Vagina (tissue), 2 donors: ENCODE data around the gene PPIF.

ENCODE experiments used
- POLR2A ChIP-seq, 2 donors: fragments of 450-650 bp; IDR thresholded peaks; one replicate each; pipeline ENCODE4 v1.6.1; 2017; ENCODE audit warnings: antibody characterized with exemption in 2 of 2, mild to moderate bottlenecking in 2 of 2, moderate library complexity in 2 of 2
- TF ChIP-seq, protein P1 (sequence below), 3 experiments: fragments of 450-650 bp in 2 of 3; fragments of 200-600 bp in 1 of 3; sonication (generic) in 1 of 3; IDR thresholded peaks; one replicate each; pipeline ENCODE4 v1.5.1; 2017 to 2019; ENCODE audit warnings: antibody characterized with exemption in 3 of 3, mild to moderate bottlenecking in 2 of 3, moderate library complexity in 2 of 3

DNA sequence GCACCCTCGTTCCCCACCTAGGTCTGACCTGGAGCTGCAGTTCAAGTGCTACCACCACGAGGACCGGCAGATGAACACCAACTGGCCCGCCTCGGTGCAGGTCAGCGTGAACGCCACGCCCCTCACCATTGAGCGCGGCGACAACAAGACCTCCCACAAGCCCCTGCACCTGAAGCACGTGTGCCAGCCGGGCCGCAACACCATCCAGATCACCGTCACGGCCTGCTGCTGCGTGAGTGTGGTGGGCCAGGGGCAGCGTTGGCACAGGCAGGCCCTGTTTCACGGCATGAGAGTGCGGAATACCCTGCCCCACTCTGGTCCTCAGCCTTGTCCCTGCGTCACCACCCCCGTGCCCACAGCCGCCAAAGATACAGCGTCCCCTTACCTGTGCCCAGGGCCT is 46.6 kb upstream of the PPIF start:
- TF ChIP-seq, protein P1, sequence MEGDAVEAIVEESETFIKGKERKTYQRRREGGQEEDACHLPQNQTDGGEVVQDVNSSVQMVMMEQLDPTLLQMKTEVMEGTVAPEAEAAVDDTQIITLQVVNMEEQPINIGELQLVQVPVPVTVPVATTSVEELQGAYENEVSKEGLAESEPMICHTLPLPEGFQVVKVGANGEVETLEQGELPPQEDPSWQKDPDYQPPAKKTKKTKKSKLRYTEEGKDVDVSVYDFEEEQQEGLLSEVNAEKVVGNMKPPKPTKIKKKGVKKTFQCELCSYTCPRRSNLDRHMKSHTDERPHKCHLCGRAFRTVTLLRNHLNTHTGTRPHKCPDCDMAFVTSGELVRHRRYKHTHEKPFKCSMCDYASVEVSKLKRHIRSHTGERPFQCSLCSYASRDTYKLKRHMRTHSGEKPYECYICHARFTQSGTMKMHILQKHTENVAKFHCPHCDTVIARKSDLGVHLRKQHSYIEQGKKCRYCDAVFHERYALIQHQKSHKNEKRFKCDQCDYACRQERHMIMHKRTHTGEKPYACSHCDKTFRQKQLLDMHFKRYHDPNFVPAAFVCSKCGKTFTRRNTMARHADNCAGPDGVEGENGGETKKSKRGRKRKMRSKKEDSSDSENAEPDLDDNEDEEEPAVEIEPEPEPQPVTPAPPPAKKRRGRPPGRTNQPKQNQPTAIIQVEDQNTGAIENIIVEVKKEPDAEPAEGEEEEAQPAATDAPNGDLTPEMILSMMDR (IDR thresholded peaks at IDR 0.05) = no peak
- no peak for TF ChIP-seq POLR2A (IDR thresholded peaks at IDR 0.05)
